ENCODE measurements around the gene EFHC1. TPM values are rescaled to one million over a fixed set of nuclear protein-coding genes. Genes with fewer than 3 reads are reported as not detected.

The EFHC1 gene
- total RNA-seq, 1 donor from 2014 or later, result 23.2 TPM

GRCh38 chr6:52410979-52411378 is 9.2 kb upstream of the EFHC1 start:
- no peak overlapping the region for H3K4me3 Mint-ChIP-seq
- DNase-seq, result no peak
- no peak for TF ChIP-seq CTCF (IDR thresholded peaks at IDR 0.05)
- ATAC-seq (ENCODE audit: low read depth), result no peak
- no peaks in the 10 kb centered on the region for H3K36me3 Mint-ChIP-seq (ENCODE audit: low read depth)
- H3K27me3 Mint-ChIP-seq, result no peaks in the 10 kb centered on the region
- ChIA-PET POLR2A (no interaction called here), CTCF (no interaction called here)
- intact Hi-C loops (cut with micrococcal nuclease), result no loop called here
- peaks cover 2% of the 10 kb centered on the region for H3K4me1 Mint-ChIP-seq
- H3K9me3 Mint-ChIP-seq, result no peaks in the 10 kb centered on the region
- H3K27ac Mint-ChIP-seq, result no peak overlapping the region

- Mint-ChIP-seq H3K4me3 (no peak overlapping the region), H3K9me3 (no peaks in the 10 kb centered on the region), H3K4me1 (peaks cover 7% of the 10 kb centered on the region), H3K36me3 (ENCODE audit: low read depth) (no peaks in the 10 kb centered on the region), H3K27ac (no peak overlapping the region), H3K27me3 (no peaks in the 10 kb centered on the region)
- ATAC-seq (ENCODE audit: low read depth) (no peak), DNase-seq (no peak)
- intact Hi-C loops (cut with micrococcal nuclease), result no loop called here
- TF ChIP-seq CTCF (IDR thresholded peaks at IDR 0.05), result no peak
- ChIA-PET CTCF (no interaction called here), POLR2A (no interaction called here)
These were observed 8.2 kb upstream of the EFHC1 start for GRCh38 chr6:52411911-52412310.

- POLR2A ChIA-PET, result no interaction called here
- intact Hi-C loops (cut with micrococcal nuclease), result loop anchor here (5.0 kb wide), 2 partner anchors 467 to 1067 kb away; no protein-coding TSS in a partner anchor
- H3K4me1 Mint-ChIP-seq, result peaks cover 16% of the 10 kb centered on the region
These were observed 4.8 kb upstream of the EFHC1 start for GRCh38 chr6:52415333-52415732.

GRCh38 chr6:52415917-52416628 is 4.1 kb upstream of the EFHC1 start:
- no peak for TF ChIP-seq CTCF (IDR thresholded peaks at IDR 0.05)
- H3K27ac Mint-ChIP-seq, result no peak overlapping the region
- no peak for ATAC-seq (ENCODE audit: low read depth)
- POLR2A ChIA-PET, result no interaction called here
- CTCF ChIA-PET, result interaction anchor here (0.7 to 7.7 kb wide), 13 partner anchors 9 to 250 kb away, joined by 3 to 66 read pairs (median 4); partner anchors contain the start of gene MCM3
- no peak overlapping the region for H3K4me3 Mint-ChIP-seq
- H3K9me3 Mint-ChIP-seq, result no peaks in the 10 kb centered on the region
- DNase-seq, result no peak
- intact Hi-C loops (cut with micrococcal nuclease), result loop anchor here (1.0 to 5.0 kb wide), 7 partner anchors 89 to 1066 kb away; no protein-coding TSS in a partner anchor
- no peaks in the 10 kb centered on the region for H3K36me3 Mint-ChIP-seq (ENCODE audit: low read depth)
- H3K27me3 Mint-ChIP-seq, result no peaks in the 10 kb centered on the region
- H3K4me1 Mint-ChIP-seq, result peaks cover 16% of the 10 kb centered on the region

More at GRCh38 chr6:52415333-52415732, 4.8 kb upstream of the EFHC1 start:
- H3K27ac Mint-ChIP-seq, result no peak overlapping the region
- no peak overlapping the region for H3K4me3 Mint-ChIP-seq
- H3K36me3 Mint-ChIP-seq (ENCODE audit: low read depth), result no peaks in the 10 kb centered on the region
- CTCF ChIA-PET, result interaction anchor here (0.8 to 7.7 kb wide), 8 partner anchors 11 to 247 kb away, joined by 3 to 66 read pairs (median 9); no protein-coding TSS in a partner anchor
- no peaks in the 10 kb centered on the region for H3K27me3 Mint-ChIP-seq
- DNase-seq (no peak), ATAC-seq (ENCODE audit: low read depth) (no peak)
- H3K9me3 Mint-ChIP-seq, result no peaks in the 10 kb centered on the region
- no peak for TF ChIP-seq CTCF (IDR thresholded peaks at IDR 0.05)

- no peak overlapping the region for H3K27ac Mint-ChIP-seq
- H3K4me1 Mint-ChIP-seq, result peaks cover 16% of the 10 kb centered on the region
- H3K27me3 Mint-ChIP-seq, result no peaks in the 10 kb centered on the region
- no peak overlapping the region for H3K4me3 Mint-ChIP-seq
- POLR2A ChIA-PET, result no interaction called here
- ATAC-seq (ENCODE audit: low read depth) (no peak), DNase-seq (no peak)
- peak; percentile 45 for TF ChIP-seq CTCF (IDR thresholded peaks at IDR 0.05)
- no peaks in the 10 kb centered on the region for H3K9me3 Mint-ChIP-seq
- CTCF ChIA-PET, result interaction anchor here (0.8 to 7.7 kb wide), 14 partner anchors 17 to 249 kb away, joined by 3 to 66 read pairs (median 4); partner anchors contain the start of gene MCM3
- intact Hi-C loops (cut with micrococcal nuclease), result loop anchor here (1.0 to 5.0 kb wide), 7 partner anchors 89 to 1066 kb away; no protein-coding TSS in a partner anchor
- no peaks in the 10 kb centered on the region for H3K36me3 Mint-ChIP-seq (ENCODE audit: low read depth)
These were observed 3.5 kb upstream of the EFHC1 start for GRCh38 chr6:52416629-52417151.

Measured in activated B cell treated with CpG ODN at 0.5 μM for 24 hours (primary cell).